GM21447 (cell line): ENCODE measurements around the gene APLP2.
"Not testable (repeated sequence)": the region's sequence is repeated elsewhere in the genome, so short reads cannot be mapped to it uniquely, and the experiment has no call there.

Source experiments
- ATAC-seq: cut with Tn5 transposase; IDR thresholded peaks from one replicate; pipeline ENCODE4 v1.9.1; 2021; ENCODE audit not compliant: unreplicated experiment

The APLP2 gene

DNA sequence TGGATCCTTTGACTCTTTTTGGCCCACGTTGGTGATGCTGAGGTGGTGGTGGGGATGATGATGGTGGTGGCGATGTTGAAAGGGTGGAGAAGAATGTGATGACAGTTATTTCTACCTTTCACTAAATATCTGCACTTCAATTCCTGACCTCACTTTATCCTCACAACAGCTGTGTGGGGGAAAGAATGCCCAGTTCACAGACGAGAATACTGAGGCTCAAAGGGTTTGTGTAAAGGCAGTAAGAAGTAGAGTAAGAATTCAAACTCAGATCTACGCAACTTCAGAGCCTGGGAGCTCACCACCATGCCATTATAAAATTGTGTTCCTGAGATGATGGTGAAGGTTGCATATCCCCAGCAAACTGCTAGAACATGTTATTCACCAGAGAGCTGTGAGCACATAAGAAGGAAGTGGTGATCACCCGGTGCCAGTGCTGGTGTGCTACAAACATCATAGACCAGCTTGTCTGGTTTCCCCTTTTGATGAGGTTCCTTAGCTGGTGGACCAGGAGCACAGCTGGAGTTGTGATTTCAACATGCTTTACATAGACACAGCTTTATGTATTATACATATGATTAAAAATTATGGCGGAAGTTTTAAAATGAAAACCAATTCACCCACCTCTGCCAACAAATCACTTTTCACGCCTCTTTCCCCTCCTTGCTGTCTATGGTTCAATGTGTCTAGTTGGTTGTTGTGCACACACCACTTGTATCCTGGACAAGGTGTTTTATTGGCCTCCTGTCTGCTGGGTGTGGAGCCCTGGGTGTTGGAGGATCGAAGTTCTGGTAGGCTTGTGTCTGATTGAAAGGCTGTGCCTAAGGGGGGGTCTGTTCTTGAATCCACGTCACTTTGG is 96.1 kb downstream of the APLP2 start:
- ATAC-seq: no peak

DNA sequence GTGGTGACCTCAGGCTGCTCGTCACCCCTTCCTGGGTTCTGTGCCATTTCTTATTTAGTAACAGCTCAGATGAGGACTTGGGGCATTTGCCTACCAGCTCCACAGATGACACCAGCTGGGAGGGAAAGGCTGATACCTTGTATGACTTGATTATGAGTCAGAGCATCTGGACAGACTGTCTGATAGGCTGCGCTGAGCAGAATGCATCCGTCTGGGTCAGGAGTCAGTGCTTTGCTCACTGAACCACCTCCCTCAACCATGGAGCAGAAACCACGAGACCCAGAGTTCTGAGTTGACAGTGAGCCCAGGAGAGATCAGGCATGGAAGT is 96.7 kb downstream of the APLP2 start:
- ATAC-seq: no peak

DNA sequence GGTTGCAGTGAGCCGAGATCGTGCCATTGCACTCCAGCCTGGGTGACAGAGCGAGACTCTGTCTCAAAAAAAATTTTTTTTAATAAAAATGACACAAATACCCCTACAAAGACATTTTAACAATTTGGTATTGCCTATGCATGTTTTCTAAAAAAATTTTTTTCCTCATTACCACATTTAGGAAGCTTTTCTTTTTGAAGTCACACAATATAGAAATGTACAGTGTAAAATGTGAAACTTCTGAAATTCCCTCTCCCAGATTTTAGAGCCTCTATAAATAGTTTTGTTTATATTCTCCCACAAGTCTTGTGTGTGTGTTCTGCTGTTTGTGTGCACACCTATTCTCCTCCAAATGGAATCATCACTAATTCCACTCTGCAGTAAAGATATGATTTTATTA is 97.5 kb downstream of the APLP2 start:
- ATAC-seq: no peak

DNA sequence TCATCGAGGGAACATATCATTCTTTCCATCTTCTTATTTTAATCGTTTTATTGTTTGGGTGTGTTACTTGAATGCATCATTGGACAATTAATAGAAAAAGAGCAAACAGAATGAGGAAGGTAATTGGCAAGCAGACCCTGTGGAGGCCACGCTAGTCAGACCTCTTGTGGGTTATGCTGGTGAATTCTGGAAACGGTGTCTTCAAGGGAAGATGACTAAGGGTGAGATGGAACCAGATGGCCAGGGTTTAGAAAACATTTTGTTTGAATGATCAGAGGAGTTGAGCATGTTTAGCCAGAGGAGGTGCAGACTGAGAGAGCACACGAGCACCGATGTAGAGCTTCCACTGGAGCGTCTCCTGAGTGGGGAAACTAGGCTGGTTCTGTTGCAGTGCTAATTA is 98.4 kb downstream of the APLP2 start:
- ATAC-seq: no peak

DNA sequence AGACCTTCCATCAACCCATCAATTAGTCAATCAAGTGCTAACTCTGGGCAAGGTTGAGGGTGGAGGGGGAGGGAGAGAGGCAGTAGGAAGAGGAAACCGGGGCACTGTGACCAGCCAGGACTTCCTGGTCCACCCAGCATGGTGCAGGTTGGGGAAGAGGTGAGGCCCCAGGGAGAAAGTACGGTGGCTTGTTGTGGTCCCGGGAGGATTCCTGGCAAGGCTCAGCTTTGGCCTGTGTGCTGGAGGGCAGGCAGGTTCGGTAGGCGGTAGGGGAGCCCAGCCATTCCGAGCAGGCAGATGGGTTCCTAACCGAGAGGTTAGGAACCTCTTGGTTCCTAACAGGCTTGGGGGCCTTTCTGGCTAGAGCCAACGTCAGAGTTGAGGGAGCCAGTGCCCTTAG is 100.7 kb downstream of the APLP2 start:
- no peak for ATAC-seq

DNA sequence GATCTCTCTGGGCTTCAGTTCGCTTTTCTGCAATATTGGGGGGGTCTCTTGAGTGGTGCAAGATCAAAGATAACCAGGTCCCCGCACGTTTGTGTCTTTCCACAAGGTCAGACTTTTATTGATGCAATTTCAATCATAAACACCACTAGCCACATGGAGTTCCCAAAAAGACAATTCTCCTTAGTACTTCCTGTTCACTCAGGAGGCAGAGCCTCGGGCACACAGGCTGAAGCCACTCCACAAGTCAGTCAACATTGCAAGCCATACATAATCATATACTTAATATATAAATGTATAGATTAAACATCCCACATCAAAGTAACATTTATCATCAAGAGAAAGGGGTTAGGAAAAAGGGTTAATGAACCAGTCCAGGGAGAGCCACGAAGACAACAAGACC is 101.8 kb downstream of the APLP2 start:
- no peak for ATAC-seq

DNA sequence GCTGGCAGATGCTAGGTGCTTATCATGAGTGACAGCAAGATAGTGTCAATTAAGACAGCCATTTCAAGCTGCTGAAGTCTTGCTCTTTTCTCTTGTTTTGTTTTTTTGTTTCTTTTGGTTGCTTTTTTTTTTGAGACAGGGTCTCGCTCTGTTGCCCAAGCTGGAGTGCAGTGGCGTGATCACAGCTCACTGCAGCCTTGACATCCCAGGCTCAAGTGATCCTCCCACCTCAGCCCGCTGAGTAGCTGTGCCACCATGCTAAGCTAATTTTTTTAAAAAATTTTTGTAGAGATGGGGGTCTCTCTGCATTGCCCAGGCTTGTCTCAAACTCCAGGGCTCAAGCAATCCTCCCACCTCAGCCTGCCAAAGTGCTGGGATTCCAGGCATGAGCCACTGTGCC is 102.3 kb downstream of the APLP2 start:
- not testable (repeated sequence) for ATAC-seq

DNA sequence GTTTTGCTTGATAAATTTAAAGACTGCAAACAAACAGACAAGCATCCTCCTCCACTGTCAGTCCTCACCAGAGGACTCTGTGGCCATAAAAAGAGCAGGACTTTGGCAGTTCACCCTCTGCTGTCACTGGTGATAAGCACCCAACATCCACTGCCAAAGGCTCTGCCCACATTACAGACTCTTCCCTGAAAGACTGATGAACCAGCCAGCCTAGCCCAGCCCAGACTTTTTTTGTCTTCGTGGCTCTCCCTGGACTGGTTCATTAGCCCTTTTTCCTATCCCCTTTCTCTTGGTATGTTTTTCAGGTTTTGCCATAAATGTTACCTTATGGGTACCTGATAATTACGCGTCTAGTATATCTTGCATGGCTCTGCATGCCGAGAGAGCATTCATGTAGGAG is 104.9 kb downstream of the APLP2 start:
- no peak for ATAC-seq

DNA sequence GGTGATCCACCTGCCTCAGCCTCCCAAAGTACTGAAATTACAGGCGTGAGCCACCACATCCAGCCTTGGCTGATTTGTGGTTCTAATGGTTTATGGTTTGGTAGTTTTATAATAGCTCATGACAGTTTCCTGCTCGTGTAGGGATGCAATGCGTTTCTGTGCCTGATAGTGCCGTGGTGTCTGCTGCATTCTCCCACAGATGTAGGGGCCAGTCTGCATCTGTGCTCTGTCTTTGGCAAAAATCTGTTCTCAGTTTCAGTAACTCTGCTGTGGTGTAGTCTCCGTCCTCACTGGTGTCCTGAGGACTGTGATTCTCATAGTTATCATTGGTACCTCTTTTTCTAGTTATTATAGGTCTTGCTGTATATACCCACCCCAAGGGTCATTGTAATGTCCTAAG is 106.2 kb downstream of the APLP2 start:
- no peak for ATAC-seq

DNA sequence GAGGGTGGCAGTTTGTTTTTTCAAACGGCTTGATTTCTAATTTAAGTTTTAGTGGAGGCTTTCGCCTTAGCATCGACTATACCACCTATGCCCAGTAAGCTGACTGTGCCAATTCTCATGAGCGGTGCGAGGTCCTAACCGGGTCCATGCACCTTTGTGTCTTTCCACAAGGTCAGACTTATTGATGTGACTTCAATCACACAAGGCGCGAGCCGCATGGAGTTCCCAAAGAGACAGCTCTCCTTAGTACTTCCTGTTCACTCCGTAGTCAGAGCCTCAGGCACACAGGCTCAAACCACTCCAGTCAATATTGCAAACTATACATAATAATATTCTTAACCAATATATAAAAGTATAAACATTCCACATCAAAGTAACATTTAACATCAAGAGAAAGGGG is 108.1 kb downstream of the APLP2 start:
- no peak for ATAC-seq

DNA sequence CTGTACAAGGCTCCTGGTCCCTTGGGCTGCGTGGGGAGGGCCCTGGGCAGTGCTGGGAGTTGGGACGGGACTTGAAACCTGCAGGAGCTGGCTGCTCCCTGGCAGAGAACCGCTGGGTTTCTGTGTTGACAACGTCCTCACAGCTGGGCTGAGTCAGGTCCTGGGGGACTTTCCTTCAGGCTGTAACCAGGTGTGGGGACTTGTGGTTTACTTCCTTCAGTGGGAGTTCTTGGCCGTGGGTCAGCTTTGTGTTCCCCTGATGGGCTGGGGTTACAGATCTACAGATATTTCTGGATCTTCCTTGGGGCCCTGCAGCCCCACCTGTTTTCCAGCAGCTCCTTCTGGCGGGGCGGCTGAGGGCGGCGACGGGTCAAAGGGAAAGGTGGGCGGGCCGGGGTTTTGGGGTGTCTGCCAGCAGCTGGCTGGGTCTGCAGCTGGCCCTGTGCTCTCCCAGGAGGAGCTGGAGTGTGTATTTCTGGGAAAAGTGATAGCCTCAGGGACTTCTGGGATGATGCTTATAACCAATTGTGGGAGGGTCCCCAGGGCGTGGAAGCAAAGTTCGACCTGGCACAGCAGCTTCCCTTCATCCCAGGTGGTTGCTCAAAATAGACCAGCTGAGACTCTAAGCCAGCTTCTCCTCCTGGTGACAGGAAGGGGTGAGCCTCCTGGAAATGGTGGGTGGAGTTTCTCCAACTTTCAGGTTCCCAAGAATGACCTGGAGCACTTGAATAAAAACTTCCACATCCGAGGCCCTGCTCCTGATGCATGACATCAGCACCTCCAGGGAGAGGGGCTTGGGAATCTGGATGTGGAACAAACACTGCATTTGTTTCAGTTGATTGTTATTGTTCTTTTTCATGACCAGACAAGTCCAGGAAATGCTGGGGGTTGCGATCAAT is 109.0 kb downstream of the APLP2 start:
- ATAC-seq: no peak

DNA sequence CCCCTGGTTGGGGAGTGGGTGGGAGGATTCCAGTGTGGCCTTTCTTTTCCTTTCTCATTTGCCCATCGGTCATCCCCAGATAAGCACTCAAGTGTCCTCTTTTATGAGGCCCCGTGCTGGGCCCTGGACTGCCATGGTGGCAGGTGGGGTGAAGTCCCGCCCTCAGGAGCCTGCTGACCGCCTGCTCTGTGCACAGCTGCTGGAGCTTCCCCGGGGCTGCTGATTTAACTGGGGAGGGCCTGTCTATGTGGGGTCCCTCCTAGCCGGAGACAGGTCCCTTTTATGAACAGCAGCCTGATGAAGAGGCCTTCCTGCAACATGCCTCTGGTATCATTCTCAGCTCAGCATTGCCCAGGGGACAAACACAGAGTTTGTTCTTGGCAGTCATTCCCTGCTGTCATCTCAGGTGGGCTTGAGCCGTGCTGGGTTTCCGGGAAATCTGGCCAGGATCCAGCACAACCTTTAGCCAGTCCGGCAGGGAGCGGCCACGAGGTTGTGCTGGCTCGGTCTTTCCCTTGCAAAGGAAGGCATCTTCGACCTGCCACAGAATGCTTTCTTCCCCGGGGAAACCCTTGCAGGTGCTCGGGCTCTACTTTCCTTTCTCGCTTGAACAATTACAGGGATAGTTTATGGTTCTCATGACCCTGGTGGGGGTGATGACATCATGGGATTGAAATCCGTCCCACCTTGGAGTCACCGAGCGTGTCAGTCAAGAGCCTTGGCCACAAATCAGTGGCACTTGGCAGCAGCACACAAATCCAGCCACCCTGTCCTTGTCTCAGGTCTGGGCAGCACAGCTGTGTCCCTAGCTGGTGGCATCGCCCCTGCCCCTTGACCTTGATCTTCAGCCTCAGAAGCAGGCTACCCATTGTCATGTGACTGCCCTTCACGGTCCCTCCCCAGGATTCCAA is 110.0 kb downstream of the APLP2 start:
- ATAC-seq: no peak

DNA sequence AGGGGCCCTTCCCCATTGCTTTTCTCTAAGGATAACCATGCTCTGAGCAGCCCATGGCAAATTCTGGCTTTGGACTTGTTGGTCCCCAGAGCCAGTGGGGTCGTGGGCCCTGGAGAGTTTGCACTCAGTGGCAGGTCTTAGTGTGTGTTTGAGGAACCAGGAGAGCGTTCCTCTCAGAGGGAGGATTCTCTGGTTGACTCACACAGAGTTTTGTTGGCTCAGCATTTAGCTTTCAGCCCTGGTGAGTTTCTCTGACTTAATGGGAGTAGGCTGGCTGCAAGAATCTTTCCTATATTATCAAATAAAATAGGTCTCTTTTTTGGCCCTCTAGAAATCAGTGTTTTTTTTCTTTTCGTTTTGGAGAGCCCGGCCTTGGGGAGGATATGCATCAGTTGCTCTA is 110.8 kb downstream of the APLP2 start:
- no peak for ATAC-seq

DNA sequence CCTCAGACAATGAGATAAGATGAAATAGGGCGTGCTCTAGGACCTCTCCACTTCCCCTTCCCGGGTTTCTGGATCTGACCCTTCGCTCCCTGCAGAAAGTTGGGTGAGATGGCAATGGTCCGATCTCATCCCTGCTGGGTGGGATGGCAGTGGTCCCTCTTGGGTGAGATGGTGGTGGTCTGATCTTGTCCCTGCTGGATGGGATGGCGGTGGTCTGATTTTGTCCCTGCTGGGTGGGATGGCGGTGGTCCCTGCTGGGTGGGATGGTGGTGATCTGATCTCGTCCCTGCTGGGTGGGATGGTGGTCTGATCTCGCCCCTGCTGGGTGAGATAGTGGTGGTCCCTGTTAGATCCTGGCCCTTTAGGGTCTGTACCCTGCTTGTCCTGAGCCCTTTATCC is 111.2 kb downstream of the APLP2 start:
- no peak for ATAC-seq

DNA sequence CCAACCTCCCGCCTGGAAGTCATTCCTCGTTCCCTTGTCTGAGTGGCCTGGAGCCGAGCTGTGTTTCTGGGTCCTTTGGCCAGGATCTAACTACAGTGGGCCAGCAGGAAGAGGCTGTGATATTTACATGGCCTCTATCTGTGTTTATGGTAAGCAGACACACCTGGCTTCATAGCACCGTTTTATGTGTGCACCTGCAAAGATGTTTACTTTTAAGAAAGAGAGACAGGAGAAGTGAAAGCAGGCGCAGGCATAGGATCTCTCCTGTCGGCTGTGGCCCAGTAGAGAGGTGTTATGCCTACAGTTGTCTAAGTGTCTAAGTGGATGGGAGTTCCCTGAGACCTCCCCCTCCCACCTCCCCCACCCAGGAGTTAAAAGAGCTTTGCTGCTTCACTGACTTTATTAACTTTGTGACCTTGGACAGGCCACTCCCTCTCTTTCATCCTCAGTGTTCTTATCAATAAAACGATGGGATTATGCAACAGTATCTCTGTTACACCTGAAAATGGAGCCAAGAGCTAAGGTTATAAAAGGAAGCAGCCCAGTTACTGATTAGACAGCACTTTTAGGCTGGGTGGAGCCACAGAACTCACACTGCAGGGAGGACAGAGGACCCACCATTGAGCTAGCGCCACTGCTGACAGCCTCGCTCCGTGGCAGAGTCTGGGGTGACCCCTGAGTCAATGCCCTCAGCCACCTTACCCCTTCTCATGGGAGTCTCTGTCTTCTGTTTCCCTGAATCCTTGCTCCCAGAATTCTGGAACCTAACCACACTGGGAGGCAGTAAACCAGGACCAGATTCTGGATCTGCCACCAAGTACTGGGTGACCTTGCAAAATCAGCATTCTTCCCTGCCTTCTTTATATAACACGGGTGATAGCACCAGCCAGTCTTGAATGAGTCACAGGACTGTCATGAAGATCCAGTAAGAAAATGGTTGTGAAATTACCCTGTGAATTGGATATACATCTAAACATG is 111.9 kb downstream of the APLP2 start:
- ATAC-seq: peak; percentile 79

DNA sequence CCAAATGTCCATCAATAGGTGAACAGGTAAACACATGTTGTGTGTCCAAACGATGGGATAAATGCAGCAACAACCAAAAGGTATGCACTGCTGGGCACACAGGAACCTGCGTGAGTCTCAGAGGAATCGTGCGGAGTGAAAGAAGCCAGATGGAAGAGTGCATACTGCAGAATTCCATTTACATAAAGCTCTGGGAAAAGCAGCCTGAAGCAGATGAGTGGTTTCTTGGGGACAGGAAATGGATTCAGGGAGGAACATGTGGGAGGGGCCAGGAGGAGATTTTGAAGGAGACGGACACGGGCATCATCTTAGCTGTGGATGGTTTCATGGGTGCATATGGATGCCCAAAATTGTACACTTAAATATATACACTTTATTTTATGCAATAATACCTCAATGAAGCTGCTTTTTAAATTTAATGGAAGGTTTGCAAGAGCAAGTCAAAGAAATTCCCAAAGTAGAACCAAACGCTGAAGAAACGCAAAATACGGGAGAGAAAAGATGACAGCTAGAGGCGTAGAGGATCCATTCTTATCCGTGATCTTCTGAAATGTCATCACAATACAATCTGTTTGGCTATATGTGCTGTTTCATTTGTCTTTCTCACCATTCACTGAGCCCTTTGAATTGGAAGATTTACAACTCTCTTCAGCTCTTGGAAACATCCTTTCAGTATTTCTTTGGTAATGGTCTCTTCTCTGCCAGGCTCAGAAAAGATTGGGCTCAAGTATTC is 114.3 kb downstream of the APLP2 start:
- ATAC-seq: no peak

DNA sequence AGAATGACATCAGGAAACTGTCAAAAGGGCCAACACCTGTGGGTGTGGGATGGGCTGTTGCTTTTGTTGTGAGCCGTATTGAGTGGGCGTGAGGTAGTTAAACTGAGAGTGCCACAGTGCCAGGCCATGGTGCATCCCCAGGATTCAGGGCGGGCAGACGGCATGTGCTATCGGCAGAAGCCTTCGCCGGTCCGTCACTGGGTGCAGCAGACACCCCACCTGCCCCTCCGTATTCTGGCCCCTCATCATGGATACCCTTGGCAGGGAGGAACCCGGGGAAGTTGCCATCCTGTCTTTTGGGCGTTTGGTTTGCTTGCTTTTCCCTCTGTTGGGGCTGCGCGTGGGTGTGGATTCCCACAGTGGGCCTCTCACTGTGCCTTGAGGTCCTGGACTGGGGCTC is 117.4 kb downstream of the APLP2 start:
- no peak for ATAC-seq

DNA sequence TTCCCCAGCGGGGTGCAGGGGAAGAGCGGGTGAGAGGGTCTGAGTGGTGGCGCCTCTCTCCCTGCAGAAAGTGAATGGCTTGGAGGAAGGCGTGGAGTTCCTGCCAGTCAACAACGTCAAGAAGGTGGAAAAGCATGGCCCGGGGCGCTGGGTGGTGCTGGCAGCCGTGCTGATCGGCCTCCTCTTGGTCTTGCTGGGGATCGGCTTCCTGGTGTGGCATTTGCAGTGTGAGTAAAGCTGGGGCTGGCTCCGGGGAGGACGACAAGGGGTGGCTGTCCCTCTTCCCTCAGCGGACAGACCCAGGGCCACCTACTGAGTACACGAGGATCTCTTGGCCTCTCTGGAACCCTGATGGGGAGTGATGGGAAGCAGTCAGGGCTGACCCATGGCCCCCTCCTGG is 118.4 kb downstream of the APLP2 start:
- ATAC-seq: no peak

DNA sequence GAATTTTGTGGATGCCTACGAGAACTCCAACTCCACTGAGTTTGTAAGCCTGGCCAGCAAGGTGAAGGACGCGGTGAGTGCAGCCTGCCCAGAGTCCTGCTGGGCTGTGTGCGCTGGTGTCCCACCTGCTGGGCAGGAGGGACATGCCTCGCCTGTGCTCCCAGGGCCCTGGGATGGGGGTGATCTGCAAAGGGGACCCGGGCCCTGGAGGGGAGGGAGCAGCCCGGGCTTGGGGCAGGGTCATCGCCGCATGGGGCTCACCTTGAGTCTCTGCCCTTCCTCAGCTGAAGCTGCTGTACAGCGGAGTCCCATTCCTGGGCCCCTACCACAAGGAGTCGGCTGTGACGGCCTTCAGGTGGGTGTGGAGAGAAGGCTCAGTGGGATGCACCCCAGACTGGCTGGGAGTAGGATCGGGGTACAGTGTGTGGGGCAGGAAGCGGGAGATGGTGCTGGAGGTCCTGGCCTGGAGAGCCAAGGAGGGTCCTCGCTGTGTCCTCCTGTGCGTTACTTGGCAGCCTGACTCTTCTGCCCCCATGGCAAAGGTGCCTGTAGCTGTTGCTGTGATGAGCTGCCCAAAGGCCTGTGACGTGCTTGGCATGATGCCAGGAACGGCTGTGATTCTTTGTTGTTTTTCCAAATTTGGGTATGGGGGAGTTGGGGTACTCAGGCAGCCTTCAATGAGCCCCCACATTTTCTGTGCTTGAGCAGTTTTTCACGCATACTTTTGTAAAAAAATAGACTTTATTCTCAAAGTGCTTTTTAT is 119.1 kb downstream of the APLP2 start:
- ATAC-seq: no peak
